GM19099 (cell line): Measurements from ENCODE around the gene CDH13.

Source experiments
- POLR2A ChIP-seq: IDR thresholded peaks from 3 replicates; pipeline ENCODE4 v1.6.1; 2011; ENCODE audit warnings: low read depth; ENCODE audit not compliant: insufficient read length; ENCODE audit errors: extremely low read depth

The CDH13 gene

GRCh38 chr16:82992786-82993185 lies 366.0 kb downstream of the CDH13 start:
- no peak for TF ChIP-seq POLR2A

GRCh38 chr16:82993415-82993814 lies 366.6 kb downstream of the CDH13 start:
- TF ChIP-seq POLR2A = no peak

GRCh38 chr16:82993926-82994325 lies 367.2 kb downstream of the CDH13 start:
- TF ChIP-seq POLR2A = no peak

- no peak for TF ChIP-seq POLR2A
These were observed 368.6 kb downstream of the CDH13 start for GRCh38 chr16:82995286-82995923.

- TF ChIP-seq POLR2A = no peak
These were observed 369.2 kb downstream of the CDH13 start for GRCh38 chr16:82995924-82996441.

- no peak for TF ChIP-seq POLR2A
These were observed 370.0 kb downstream of the CDH13 start for GRCh38 chr16:82996814-82997213.

- no peak for TF ChIP-seq POLR2A
These were observed 372.9 kb downstream of the CDH13 start for GRCh38 chr16:82999711-83000110.

- TF ChIP-seq POLR2A = no peak
These were observed 375.9 kb downstream of the CDH13 start for GRCh38 chr16:83002351-83003334.

GRCh38 chr16:83004868-83005652 lies 378.3 kb downstream of the CDH13 start:
- TF ChIP-seq POLR2A = no peak

GRCh38 chr16:83005653-83006160 lies 378.9 kb downstream of the CDH13 start:
- no peak for TF ChIP-seq POLR2A

- no peak for TF ChIP-seq POLR2A
These were observed 384.3 kb downstream of the CDH13 start for GRCh38 chr16:83010776-83011720.

- no peak for TF ChIP-seq POLR2A
These were observed 385.2 kb downstream of the CDH13 start for GRCh38 chr16:83011939-83012338.

- no peak for TF ChIP-seq POLR2A
These were observed 386.3 kb downstream of the CDH13 start for GRCh38 chr16:83013071-83013470.

- TF ChIP-seq POLR2A = no peak
These were observed 393.2 kb downstream of the CDH13 start for GRCh38 chr16:83019963-83020362.
